SK-N-MC (cell line): ENCODE measurements around the gene MAP1LC3B.

Source experiments
- DNase-seq: peaks from one replicate; pipeline ENCODE4 v3.0.0-alpha.2; 2011; ENCODE audit warnings: low read depth, low spot score
- H3K27ac ChIP-seq: fragments of 200-600 bp; sonication (generic); 2 replicates; pipeline ENCODE4 v1.5.1; 2016; ENCODE audit warnings: mixed run types
- H3K36me3 ChIP-seq: fragments of 200-600 bp; sonication (generic); 2 replicates; pipeline ENCODE4 v1.6.1; 2017; ENCODE audit warnings: antibody characterized with exemption, low read length, mixed read lengths; ENCODE audit not compliant: insufficient read depth
- H3K4me3 ChIP-seq: fragments of 200-600 bp; sonication (generic); 2 replicates; pipeline ENCODE4 v1.5.1; 2016
- H3K9ac ChIP-seq: fragments of 200-600 bp; sonication (generic); 2 replicates; pipeline ENCODE4 v1.8.0; 2017; ENCODE audit warnings: mixed run types, mixed read lengths; ENCODE audit not compliant: insufficient read length
- H3K9me3 ChIP-seq: fragments of 200-600 bp; sonication (generic); 2 replicates; pipeline ENCODE4 v1.6.1; 2017; ENCODE audit warnings: low read depth, mild to moderate bottlenecking, antibody characterized with exemption, low read length, moderate library complexity, mixed read lengths
- EZH2 ChIP-seq: fragments of 200-600 bp; sonication (generic); IDR thresholded peaks from one replicate; pipeline ENCODE4 v1.6.1; 2017; ENCODE audit warnings: antibody characterized with exemption
- FOXP2 ChIP-seq: optimal IDR thresholded peaks from 2 replicates; pipeline ENCODE3; 2011; ENCODE audit warnings: mild to moderate bottlenecking, moderate library complexity; ENCODE audit not compliant: insufficient read depth; ENCODE audit errors: extremely low read length, control extremely low read depth
- POLR2AphosphoS5 ChIP-seq: IDR thresholded peaks from 2 replicates; pipeline ENCODE4 v1.6.1; 2012; ENCODE audit warnings: mild to moderate bottlenecking, low read depth, low read length, borderline replicate concordance

MAP1LC3B gene

DNA sequence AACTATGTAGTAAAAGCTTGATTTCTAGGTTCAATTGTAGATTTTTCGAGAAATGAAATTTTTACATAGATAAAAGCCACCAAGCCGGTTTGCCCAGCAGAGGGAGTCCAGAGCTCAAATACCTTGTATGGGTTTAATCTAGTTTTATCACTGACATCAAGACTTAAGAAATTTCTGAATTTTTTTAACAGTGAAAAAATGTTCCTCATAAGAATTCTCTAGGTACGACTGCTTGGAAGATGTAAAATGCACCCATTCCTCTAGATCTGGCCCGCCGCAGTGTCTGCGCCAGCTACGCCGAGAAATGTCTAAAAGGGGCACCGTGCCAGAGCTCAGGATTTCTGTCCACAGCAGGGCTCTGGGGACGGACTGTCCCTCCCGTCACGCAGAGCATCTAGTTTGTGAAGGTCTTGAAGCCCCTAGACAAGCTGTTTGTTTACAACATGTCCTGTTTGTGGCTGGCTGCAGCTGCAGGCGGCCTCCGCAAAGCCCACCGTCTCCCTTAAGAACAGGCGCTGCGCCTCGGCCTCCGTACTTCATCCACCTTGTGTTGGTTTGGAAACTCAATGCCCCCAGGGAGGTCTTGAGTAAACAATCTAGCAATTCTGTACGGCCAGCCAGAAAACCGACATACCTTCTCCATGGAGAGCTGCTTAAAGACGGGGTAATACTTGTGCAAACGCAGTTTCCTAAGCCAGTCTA is 24.8 kb downstream of the MAP1LC3B start:
- no peak overlapping the region for H3K4me3 ChIP-seq
- H3K9ac ChIP-seq, result no peak overlapping the region
- no peak for DNase-seq
- H3K9me3 ChIP-seq, result no peaks in the 10 kb centered on the region
- TF ChIP-seq EZH2, result no peak
- H3K27ac ChIP-seq, result no peak overlapping the region
- no peaks in the 10 kb centered on the region; the same call in 1 of the 2 replicates for H3K36me3 ChIP-seq

DNA sequence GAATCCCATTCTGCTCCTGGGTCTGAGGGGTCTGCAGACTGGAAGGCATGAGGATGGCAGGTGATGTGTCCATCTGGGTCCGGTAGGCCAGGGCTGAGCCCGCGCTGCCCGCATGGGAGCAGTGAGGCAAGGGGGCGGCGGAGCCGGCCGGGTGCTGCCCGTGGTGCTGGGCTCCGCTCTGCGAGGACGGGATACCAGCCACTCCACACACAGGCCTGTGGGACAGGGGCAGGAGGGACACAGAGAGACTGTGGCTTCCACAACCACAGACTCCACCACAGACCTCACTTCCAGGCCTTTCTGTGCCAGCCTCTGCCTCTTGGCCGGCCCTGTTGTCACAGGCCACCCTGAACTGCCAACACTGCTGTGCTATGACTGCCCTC is 25.4 kb downstream of the MAP1LC3B start:
- no peak for TF ChIP-seq FOXP2
- TF ChIP-seq EZH2, result no peak
- no peak for TF ChIP-seq POLR2AphosphoS5
- Histone ChIP-seq H3K36me3 (no peaks in the 10 kb centered on the region; the same call in 1 of the 2 replicates), H3K27ac (no peak overlapping the region), H3K9ac (no peak overlapping the region), H3K4me3 (no peak overlapping the region), H3K9me3 (no peaks in the 10 kb centered on the region)
- DNase-seq, result no peak

DNA sequence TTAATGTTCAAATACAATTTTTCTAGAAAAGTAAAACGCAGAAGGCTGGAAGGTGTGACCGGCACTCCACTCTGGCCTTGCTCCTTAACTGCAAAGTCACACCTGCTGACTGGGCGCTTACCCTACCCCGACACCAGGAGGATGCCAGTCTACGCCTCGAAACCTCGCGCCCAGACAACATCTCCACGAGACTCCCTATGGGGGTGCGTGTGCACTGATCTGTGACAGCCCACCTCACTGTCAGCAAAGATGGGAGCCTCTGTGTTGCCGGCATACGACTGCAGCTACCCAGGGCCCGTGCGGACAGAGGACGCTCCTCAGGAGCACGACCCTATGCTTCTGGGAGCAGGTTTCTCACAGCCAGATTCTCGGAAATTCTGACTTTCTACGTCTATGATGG is 26.1 kb downstream of the MAP1LC3B start:
- no peak for TF ChIP-seq FOXP2
- no peak for TF ChIP-seq POLR2AphosphoS5
- TF ChIP-seq EZH2, result no peak
- H3K9me3 ChIP-seq, result no peaks in the 10 kb centered on the region
- no peak for DNase-seq
- no peak overlapping the region for H3K4me3 ChIP-seq
- no peak overlapping the region for H3K9ac ChIP-seq
- no peaks in the 10 kb centered on the region; the same call in 1 of the 2 replicates for H3K36me3 ChIP-seq
- H3K27ac ChIP-seq, result no peak overlapping the region

DNA sequence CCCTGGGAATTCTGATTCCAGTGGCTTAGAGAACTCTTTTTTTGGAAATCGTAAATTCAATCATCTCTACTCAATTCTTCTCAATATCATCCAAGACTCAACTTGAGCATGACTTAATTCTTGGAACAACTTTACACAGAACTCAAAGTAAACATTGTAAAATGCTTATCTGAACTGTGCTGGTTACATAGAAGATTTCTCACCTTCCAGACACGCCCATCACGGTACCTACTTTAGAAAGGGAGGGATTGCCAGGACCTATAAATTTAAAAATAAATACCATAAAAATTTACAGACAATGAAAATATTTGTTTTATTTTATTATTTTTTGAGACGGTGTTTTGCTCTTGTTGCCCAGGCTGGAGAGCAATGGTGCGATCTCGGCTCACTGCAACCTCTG is 26.5 kb downstream of the MAP1LC3B start:
- no peak for TF ChIP-seq EZH2
- no peak for TF ChIP-seq FOXP2
- no peak for TF ChIP-seq POLR2AphosphoS5
- H3K27ac ChIP-seq, result no peak overlapping the region
- H3K4me3 ChIP-seq, result no peak overlapping the region
- no peaks in the 10 kb centered on the region for H3K9me3 ChIP-seq
- H3K36me3 ChIP-seq, result no peaks in the 10 kb centered on the region; the same call in 1 of the 2 replicates
- DNase-seq, result no peak
- H3K9ac ChIP-seq, result no peak overlapping the region

DNA sequence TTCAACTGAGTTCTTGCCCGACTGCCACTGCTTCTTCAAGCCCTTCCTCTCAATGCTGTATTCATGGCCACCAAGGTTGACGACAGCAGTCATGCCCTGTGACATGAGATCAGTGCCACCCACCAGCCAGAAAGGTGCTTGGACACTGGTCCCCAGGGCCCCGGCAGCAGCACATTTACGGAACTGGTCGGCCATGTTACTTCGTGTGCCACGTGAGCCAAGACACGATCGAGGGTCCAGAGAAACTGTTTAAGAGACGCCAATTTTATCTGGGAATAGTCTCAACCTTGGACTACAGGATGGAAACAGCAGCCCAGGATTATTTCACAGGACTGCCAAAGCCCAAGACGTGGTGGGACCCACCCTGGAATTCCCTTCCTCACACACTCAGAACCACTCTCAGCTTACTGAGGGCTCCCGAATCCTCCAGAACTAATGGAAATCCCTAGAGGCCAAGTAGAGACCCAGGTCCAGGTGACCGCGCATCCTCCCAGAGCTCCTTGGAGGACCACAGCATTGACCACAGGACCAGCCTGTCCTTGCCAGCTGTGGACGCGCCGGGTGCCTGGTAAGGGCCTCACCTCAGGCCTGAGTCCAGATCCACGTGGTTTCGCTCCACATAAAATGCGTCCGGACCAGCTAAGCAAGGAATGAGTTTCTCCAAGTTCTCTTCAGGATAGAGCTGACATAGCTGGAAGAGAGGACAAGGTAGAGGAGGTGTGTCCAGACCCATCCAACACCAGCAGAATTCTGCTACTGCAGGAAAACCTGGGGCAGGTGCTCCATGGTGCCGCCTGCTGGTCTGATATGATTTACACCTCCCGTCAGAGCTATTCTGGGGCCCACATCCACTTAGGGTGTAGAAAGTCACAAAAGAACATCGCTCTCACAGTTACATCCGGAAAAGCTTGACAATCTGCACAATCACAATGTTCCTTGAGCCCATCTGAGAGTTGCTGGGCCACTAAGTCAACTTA is 28.2 kb downstream of the MAP1LC3B start:
- no peak overlapping the region for H3K9ac ChIP-seq
- no peaks in the 10 kb centered on the region; the same call in 1 of the 2 replicates for H3K36me3 ChIP-seq
- H3K27ac ChIP-seq, result no peak overlapping the region
- TF ChIP-seq POLR2AphosphoS5 (no peak), FOXP2 (no peak), EZH2 (no peak)
- no peak overlapping the region for H3K4me3 ChIP-seq
- H3K9me3 ChIP-seq, result no peaks in the 10 kb centered on the region
- DNase-seq, result no peak

DNA sequence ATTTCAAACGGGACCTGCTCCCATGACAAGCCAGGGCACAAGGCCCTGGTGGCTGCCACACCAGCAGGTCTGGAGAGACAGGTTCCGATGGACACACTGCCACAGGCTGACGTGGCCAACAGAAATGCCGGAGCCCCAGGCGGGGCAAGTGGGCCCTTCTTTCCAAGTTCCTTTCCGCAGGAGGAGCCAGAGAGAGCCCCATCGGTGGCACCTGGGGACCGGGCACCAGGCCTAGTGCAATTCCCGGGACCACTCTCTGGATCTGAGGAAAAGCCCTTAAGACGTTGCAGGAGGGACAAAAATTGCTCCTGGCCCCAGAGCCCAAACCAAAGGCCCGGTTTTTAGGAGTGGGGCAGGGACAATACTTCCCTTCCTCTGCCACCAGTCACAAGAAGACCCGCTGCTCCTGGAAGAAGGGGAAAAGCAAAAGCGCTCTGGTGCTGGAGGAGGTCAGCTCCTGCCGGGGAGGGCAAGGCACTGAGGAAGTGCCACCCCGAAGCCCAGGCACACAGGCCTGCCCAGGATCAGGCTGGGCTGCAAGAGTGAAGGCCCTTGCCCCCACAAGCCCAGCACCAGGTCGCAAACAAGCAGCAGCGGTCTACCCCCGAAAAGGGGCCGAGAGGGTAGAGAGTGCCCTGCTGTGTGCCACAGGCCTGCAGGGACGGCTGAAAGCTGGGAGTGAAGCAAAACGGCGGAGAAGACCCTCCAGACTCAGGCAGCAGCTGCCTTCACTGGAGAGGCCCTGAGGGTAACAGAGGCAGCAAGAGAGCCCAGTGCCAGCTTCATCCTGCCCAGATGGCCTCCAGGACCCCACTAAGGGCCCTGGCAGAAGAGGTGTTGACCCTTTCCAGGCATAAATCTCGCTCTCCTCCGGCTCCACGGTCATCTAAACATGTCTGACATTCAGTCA is 29.1 kb downstream of the MAP1LC3B start:
- no peak for TF ChIP-seq POLR2AphosphoS5
- no peak for TF ChIP-seq EZH2
- TF ChIP-seq FOXP2, result no peak
- H3K36me3 ChIP-seq, result no peaks in the 10 kb centered on the region; the same call in 1 of the 2 replicates
- no peaks in the 10 kb centered on the region for H3K9me3 ChIP-seq
- no peak for DNase-seq
- no peak overlapping the region for H3K9ac ChIP-seq
- no peak overlapping the region for H3K4me3 ChIP-seq
- H3K27ac ChIP-seq, result no peak overlapping the region

DNA sequence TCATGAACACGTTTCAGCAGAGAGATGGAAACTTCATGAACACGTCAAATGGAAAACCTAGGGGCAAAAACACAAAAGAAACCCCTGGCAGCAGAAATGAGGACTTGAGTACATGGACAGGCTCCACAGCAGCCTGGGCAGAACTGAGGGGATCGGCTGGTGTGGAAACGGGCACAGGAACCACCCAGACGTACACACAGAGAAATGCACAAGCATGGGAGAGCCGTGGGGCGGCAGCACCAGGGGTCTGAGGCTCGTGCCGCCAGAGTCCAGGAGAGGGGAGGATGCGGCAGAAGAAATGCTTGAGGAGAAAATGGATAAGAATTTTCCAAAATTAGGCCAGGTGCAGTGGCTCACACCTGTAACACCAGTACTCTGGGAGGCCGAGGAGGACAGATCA is 30.0 kb downstream of the MAP1LC3B start:
- DNase-seq, result no peak
- Histone ChIP-seq H3K9me3 (no peaks in the 10 kb centered on the region), H3K36me3 (no peaks in the 10 kb centered on the region; the same call in 1 of the 2 replicates), H3K9ac (no peak overlapping the region), H3K4me3 (no peak overlapping the region), H3K27ac (no peak overlapping the region)
- TF ChIP-seq EZH2 (no peak), POLR2AphosphoS5 (no peak), FOXP2 (no peak)

DNA sequence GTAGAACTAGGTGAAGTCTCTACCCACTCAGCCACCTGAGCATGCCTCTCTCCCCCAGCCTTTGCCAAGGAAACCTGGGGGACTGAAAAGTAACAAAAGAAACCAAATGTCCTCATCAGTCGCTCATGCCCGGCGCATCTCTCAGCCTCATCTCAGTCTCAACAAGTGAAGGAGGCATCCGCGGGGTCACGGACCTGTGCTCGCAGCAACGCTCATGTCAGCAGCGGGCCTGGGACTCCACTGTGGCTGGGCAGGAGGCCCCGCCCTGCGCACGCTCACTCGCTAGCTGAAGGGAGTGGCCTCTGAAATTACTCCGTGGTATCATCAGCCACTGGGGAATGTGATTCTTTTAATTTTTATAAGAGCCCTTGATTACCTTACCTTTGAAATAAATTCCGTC is 31.3 kb downstream of the MAP1LC3B start:
- Histone ChIP-seq H3K36me3 (no peaks in the 10 kb centered on the region; the same call in 1 of the 2 replicates), H3K27ac (no peak overlapping the region), H3K9ac (no peak overlapping the region), H3K4me3 (no peak overlapping the region), H3K9me3 (no peaks in the 10 kb centered on the region)
- TF ChIP-seq FOXP2 (no peak), POLR2AphosphoS5 (no peak), EZH2 (no peak)
- DNase-seq, result no peak
